Measurements from ENCODE around the gene EGFL7. TPM values are rescaled to one million over a fixed set of nuclear protein-coding genes. Genes with fewer than 3 reads are reported as not detected.
A peak's percentile ranks its signal among the peaks of the same experiment; 100 is the strongest.

EGFL7 gene
- total and polyA plus RNA-seq, 10 of the 15 experiments (the other 5 are each of a cell fraction or from before 2014, with no cell fraction given): 0.06 to 0.46 (median 0.19) TPM; not detected in 5

DNA sequence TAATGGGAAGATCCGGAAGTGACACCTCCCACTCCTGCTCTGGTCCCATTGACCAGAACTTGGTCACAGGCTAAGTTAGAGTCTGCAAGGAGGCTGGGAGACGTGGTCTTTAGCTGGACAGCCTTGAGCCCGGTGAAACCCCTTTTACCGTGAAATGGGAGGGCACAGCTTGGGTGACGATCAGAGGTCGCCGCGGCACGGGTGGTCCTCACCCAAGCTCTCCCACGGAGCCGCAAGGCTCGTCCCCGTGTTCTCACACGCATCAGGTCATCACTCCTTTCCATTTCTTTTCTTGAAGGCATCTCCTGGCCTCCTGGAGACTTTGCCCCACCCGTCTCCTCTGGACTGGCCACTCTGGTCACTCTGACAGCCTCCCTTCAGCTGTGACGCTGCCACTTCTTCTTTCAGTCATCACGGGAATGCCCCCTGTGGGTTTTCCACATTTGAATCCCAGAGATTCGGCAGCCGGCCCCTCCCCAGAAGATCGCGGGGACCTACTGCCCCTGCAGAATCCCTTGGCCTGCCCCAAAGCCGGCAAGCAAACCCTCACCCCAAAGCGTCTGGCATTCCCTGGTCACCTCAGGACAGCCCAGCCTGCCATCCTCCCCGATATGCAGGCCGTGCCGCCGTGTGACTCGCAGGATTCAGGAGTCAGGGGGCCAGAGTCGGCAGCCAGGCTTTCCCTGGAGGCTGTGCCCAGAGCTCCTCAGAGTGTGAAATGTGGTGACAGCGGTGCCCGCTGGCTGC, 18.9 kb upstream of the EGFL7 start:
- no peak; the same call in 2 of the 3 replicates for ATAC-seq
- RAD21 ChIA-PET (ENCODE audit: unreplicated experiment): interaction anchor here (0.7 to 1.8 kb wide), 5 partner anchors 12 to 157 kb away, joined by 3 to 6 read pairs (median 4); no protein-coding TSS in a partner anchor
- TF ChIP-seq TCF12 (IDR thresholded peaks at IDR 0.05; ENCODE audit: low read depth, low read length): no peak
- no peak for TF ChIP-seq STAT1 (conservative IDR thresholded peaks at IDR 0.05)
- no peak for TF ChIP-seq MXI1 (IDR thresholded peaks at IDR 0.05; ENCODE audit: low read depth, low read length)
- TF ChIP-seq, protein P1, sequence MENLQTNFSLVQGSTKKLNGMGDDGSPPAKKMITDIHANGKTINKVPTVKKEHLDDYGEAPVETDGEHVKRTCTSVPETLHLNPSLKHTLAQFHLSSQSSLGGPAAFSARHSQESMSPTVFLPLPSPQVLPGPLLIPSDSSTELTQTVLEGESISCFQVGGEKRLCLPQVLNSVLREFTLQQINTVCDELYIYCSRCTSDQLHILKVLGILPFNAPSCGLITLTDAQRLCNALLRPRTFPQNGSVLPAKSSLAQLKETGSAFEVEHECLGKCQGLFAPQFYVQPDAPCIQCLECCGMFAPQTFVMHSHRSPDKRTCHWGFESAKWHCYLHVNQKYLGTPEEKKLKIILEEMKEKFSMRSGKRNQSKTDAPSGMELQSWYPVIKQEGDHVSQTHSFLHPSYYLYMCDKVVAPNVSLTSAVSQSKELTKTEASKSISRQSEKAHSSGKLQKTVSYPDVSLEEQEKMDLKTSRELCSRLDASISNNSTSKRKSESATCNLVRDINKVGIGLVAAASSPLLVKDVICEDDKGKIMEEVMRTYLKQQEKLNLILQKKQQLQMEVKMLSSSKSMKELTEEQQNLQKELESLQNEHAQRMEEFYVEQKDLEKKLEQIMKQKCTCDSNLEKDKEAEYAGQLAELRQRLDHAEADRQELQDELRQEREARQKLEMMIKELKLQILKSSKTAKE (IDR thresholded peaks at IDR 0.05; ENCODE audit: low read depth, poor library complexity, severe bottlenecking): no peak
- no peak for TF ChIP-seq GABPA (IDR thresholded peaks at IDR 0.05; ENCODE audit: low read depth)
- TF ChIP-seq, protein P2, sequence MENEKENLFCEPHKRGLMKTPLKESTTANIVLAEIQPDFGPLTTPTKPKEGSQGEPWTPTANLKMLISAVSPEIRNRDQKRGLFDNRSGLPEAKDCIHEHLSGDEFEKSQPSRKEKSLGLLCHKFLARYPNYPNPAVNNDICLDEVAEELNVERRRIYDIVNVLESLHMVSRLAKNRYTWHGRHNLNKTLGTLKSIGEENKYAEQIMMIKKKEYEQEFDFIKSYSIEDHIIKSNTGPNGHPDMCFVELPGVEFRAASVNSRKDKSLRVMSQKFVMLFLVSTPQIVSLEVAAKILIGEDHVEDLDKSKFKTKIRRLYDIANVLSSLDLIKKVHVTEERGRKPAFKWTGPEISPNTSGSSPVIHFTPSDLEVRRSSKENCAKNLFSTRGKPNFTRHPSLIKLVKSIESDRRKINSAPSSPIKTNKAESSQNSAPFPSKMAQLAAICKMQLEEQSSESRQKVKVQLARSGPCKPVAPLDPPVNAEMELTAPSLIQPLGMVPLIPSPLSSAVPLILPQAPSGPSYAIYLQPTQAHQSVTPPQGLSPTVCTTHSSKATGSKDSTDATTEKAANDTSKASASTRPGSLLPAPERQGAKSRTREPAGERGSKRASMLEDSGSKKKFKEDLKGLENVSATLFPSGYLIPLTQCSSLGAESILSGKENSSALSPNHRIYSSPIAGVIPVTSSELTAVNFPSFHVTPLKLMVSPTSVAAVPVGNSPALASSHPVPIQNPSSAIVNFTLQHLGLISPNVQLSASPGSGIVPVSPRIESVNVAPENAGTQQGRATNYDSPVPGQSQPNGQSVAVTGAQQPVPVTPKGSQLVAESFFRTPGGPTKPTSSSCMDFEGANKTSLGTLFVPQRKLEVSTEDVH (IDR thresholded peaks at IDR 0.05; ENCODE audit: low read depth, partially characterized antibody): no peak
- TF ChIP-seq RFX5 (IDR thresholded peaks at IDR 0.05; ENCODE audit: low read depth, low read length): no peak
- TF ChIP-seq TCF7 (IDR thresholded peaks at IDR 0.05; ENCODE audit: borderline replicate concordance): no peak
- TF ChIP-seq, protein P3, sequence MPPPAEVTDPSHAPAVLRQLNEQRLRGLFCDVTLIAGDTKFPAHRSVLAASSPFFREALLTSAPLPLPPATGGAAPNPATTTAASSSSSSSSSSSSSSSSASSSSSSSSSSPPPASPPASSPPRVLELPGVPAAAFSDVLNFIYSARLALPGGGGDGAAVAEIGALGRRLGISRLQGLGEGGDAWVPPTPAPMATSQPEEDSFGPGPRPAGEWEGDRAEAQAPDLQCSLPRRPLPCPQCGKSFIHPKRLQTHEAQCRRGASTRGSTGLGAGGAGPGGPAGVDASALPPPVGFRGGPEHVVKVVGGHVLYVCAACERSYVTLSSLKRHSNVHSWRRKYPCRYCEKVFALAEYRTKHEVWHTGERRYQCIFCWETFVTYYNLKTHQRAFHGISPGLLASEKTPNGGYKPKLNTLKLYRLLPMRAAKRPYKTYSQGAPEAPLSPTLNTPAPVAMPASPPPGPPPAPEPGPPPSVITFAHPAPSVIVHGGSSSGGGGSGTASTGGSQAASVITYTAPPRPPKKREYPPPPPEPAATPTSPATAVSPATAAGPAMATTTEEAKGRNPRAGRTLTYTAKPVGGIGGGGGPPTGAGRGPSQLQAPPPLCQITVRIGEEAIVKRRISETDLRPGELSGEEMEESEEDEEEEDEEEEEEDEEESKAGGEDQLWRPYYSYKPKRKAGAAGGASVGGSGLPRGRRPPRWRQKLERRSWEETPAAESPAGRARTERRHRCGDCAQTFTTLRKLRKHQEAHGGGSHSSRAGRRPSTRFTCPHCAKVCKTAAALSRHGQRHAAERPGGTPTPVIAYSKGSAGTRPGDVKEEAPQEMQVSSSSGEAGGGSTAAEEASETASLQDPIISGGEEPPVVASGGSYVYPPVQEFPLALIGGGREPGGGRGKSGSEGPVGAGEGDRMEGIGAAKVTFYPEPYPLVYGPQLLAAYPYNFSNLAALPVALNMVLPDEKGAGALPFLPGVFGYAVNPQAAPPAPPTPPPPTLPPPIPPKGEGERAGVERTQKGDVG (CRISPR knock-in tag; IDR thresholded peaks at IDR 0.05): no peak
- no peak for TF ChIP-seq EGR1 (IDR thresholded peaks at IDR 0.05; ENCODE audit: borderline replicate concordance in 1 of 2, low read depth in 2 of 2, low read length in 2 of 2)
- TF ChIP-seq NRF1 (conservative IDR thresholded peaks at IDR 0.05; ENCODE audit: low read depth, low read length): no peak
- TF ChIP-seq TBL1XR1 (IDR thresholded peaks at IDR 0.05; ENCODE audit: low read depth, low read length): no peak

More for the DNA sequence above, 18.9 kb upstream of the EGFL7 start:
- SMC1A ChIA-PET (ENCODE audit: uncharacterized antibody, unreplicated experiment): interaction anchor here (1.3 kb wide), 1 partner anchor 154 kb away, joined by 5 read pairs; no protein-coding TSS in a partner anchor
- in situ Hi-C loops (cut with MboI): no loop called here
- no peak overlapping the region for H3K9ac ChIP-seq (ENCODE audit: control insufficient read depth, insufficient read depth, low read length)
- POLR2A ChIA-PET: interaction anchor here (1.4 kb wide), 1 partner anchor 104 kb away, joined by 4 read pairs; no protein-coding TSS in a partner anchor
- no peak overlapping the region for H3K4me3 ChIP-seq
- peaks cover 12% of the 10 kb centered on the region for H3K4me1 ChIP-seq (ENCODE audit: control insufficient read depth, insufficient read depth, low read length)
- no peak for FAIRE-seq
- CTCF ChIA-PET: interaction anchor here (1.0 to 2.5 kb wide), 9 partner anchors 9 to 159 kb away, joined by 3 to 16 read pairs (median 4); partner anchors contain the start of gene AGPAT2
- no peaks in the 10 kb centered on the region for H3K9me3 ChIP-seq (replicated peaks; ENCODE audit: control insufficient read depth, insufficient read depth, low read length)
- no peak overlapping the region for H3K27ac ChIP-seq (ENCODE audit: control insufficient read depth, insufficient read depth)
- no peak overlapping the region for H2AFZ ChIP-seq (ENCODE audit: control insufficient read depth, low read depth, low read length)
- WGBS (ENCODE audit: insufficient coverage, insufficient replicate concordance, low lambda C conversion rate, missing lambda C conversion rate): 21% methylated on average over 31 of the region's 31 CpGs
- DNase-seq (ENCODE audit: low read depth, low spot score): no peak
- no peaks in the 10 kb centered on the region for H3K79me2 ChIP-seq (ENCODE audit: control insufficient read depth, insufficient read depth, low read length)
- no peaks in the 10 kb centered on the region for H3K36me3 ChIP-seq (ENCODE audit: control insufficient read depth in 2 of 2, insufficient read depth in 2 of 2, low read length in 1 of 2)
- intact Hi-C loops (cut with micrococcal nuclease; ENCODE audit: unreplicated experiment): no loop called here
- no TSS peak for BruUV-seq (replicated peaks)
- H3K27me3 ChIP-seq (replicated peaks in 1 of 2; ENCODE audit: control insufficient read depth in 2 of 2, insufficient read depth in 2 of 2, low read length in 1 of 2): peaks cover 0 to 5% of the 10 kb centered on the region in 2 experiments; a peak in 3 of 4 replicates
- H4K20me1 ChIP-seq (ENCODE audit: control insufficient read depth, insufficient read depth): no peaks in the 10 kb centered on the region
- peak overlapping the region; percentile 25; the same call in 1 of the 2 replicates for H3K4me2 ChIP-seq (ENCODE audit: control insufficient read depth, insufficient read depth)

All from GM12878 (cell line).